C4-2B (cell line): ENCODE measurements around the gene PLD5.
"Not testable (repeated sequence)": the region's sequence is repeated elsewhere in the genome, so short reads cannot be mapped to it uniquely, and the experiment has no call there.

Source experiments
- CTCF ChIP-seq: fragments of 450-650 bp; conservative IDR thresholded peaks from 2 replicates; pipeline ENCODE4 v1.5.1; 2017; ENCODE audit warnings: mild to moderate bottlenecking
- ZFX ChIP-seq: fragments of 450-650 bp; IDR thresholded peaks from 2 replicates; pipeline ENCODE4 v1.6.1; 2017

DNA sequence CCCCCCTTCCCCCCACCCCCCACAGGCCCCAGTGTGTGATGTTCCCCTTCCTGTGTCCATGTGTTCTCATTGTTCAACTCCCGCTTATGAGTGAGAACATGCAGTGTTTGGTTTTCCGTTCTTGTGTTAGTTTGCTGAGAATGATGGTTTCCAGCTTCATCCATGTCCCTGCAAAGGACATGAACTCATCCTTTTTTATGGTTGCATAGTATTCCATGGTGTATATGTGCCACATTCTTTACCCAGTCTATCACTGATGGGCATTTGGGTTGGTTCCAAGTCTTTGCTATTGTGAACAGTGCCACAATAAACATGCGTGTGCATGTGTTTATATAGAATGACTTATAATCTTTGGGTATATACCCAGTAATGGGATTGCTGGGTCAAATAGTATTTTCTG is 466.3 kb downstream of the PLD5 start:
- TF ChIP-seq CTCF, ZFX: not testable (repeated sequence)
